Activated T-cell treated with anti-CD3 and anti-CD28 coated beads, Interleukin-2, amount 50 U/mL, for 4 hours (primary cell): ENCODE data around the gene MDGA2. TPM values are rescaled to one million over a fixed set of nuclear protein-coding genes. Genes with fewer than 3 reads are reported as not detected.
"Not testable (repeated sequence)": the region's sequence is repeated elsewhere in the genome, so short reads cannot be mapped to it uniquely, and the experiment has no call there.

Source experiments
- ATAC-seq, 2 donors: fragments of 200-7000 bp; cut with Tn5 transposase; one replicate each; pipeline ENCODE4 v1.10.0; 2021
- DNase-seq: peaks from one replicate; pipeline ENCODE4 v3.0.0-alpha.2; 2020
- H3K27me3 Mint-ChIP-seq: one replicate; pipeline ENCODE4 v1.8.0; 2021; ENCODE audit warnings: low read depth, mixed read lengths
- H3K36me3 Mint-ChIP-seq: one replicate; pipeline ENCODE4 v1.8.0; 2022; ENCODE audit warnings: mixed read lengths; ENCODE audit not compliant: insufficient read depth
- H3K4me1 Mint-ChIP-seq: one replicate; pipeline ENCODE4 v1.8.0; 2021; ENCODE audit warnings: low read depth, mixed read lengths
- H3K4me3 Mint-ChIP-seq: one replicate; pipeline ENCODE4 v1.8.0; 2021; ENCODE audit warnings: mild to moderate bottlenecking, moderate library complexity, mixed read lengths
- H3K9me3 Mint-ChIP-seq: one replicate; pipeline ENCODE4 v1.8.0; 2021; ENCODE audit warnings: mixed read lengths
- total RNA-seq, 3 donors: library from RNA; stranded (reverse); gene quantifications; one replicate each; pipeline ENCODE4 v1.2.1, GENCODE V29; 2021

MDGA2 gene
- total RNA-seq, 3 donors from 2014 or later, result not detected

GRCh38 chr14:46951103-46951502 lies 724.3 kb downstream of the MDGA2 start:
- no peak overlapping the region for H3K4me3 Mint-ChIP-seq
- ATAC-seq, result no peak
- peaks cover 19% of the 10 kb centered on the region for H3K9me3 Mint-ChIP-seq
- H3K36me3 Mint-ChIP-seq, result no peaks in the 10 kb centered on the region
- no peaks in the 10 kb centered on the region for H3K27me3 Mint-ChIP-seq
- no peaks in the 10 kb centered on the region for H3K4me1 Mint-ChIP-seq
- no peak for DNase-seq

GRCh38 chr14:46940611-46941010 lies 734.8 kb downstream of the MDGA2 start:
- H3K4me1 Mint-ChIP-seq, result no peaks in the 10 kb centered on the region
- ATAC-seq, result no peak
- peaks cover 31% of the 10 kb centered on the region for H3K9me3 Mint-ChIP-seq
- no peaks in the 10 kb centered on the region for H3K27me3 Mint-ChIP-seq
- H3K4me3 Mint-ChIP-seq, result no peak overlapping the region
- H3K36me3 Mint-ChIP-seq, result no peaks in the 10 kb centered on the region
- no peak for DNase-seq

- no peaks in the 10 kb centered on the region for H3K27me3 Mint-ChIP-seq
- H3K36me3 Mint-ChIP-seq, result no peaks in the 10 kb centered on the region
- H3K9me3 Mint-ChIP-seq, result peaks cover 10% of the 10 kb centered on the region
- H3K4me1 Mint-ChIP-seq, result no peaks in the 10 kb centered on the region
- no peak for ATAC-seq
- DNase-seq, result no peak
- H3K4me3 Mint-ChIP-seq, result no peak overlapping the region
Observed at GRCh38 chr14:46920542-46920941, 754.9 kb downstream of the MDGA2 start.

- not testable (repeated sequence) for DNase-seq, H3K4me1 Mint-ChIP-seq, H3K27me3 Mint-ChIP-seq, ATAC-seq, H3K36me3 Mint-ChIP-seq, H3K4me3 Mint-ChIP-seq
- H3K9me3 Mint-ChIP-seq, result peaks cover 18% of the 10 kb centered on the region
Observed at GRCh38 chr14:46915539-46915938, 759.9 kb downstream of the MDGA2 start.

- ATAC-seq (no peak), DNase-seq (no peak)
- Mint-ChIP-seq H3K9me3 (peaks cover 4% of the 10 kb centered on the region), H3K36me3 (no peaks in the 10 kb centered on the region), H3K27me3 (no peaks in the 10 kb centered on the region), H3K4me3 (no peak overlapping the region), H3K4me1 (no peaks in the 10 kb centered on the region)
Observed at GRCh38 chr14:46902837-46903236, 772.6 kb downstream of the MDGA2 start.

- Mint-ChIP-seq H3K4me3 (no peak overlapping the region), H3K9me3 (peaks cover 11% of the 10 kb centered on the region), H3K27me3 (no peaks in the 10 kb centered on the region), H3K4me1 (no peaks in the 10 kb centered on the region), H3K36me3 (no peaks in the 10 kb centered on the region)
- no peak for ATAC-seq
- DNase-seq, result no peak
Observed at GRCh38 chr14:46894476-46894875, 780.9 kb downstream of the MDGA2 start.

- Mint-ChIP-seq H3K27me3 (no peaks in the 10 kb centered on the region), H3K4me1 (no peaks in the 10 kb centered on the region), H3K9me3 (no peaks in the 10 kb centered on the region), H3K36me3 (no peaks in the 10 kb centered on the region), H3K4me3 (no peak overlapping the region)
- ATAC-seq (no peak), DNase-seq (no peak)
Observed at GRCh38 chr14:46887144-46887543, 788.3 kb downstream of the MDGA2 start.

GRCh38 chr14:46885566-46885965 lies 789.8 kb downstream of the MDGA2 start:
- DNase-seq (no peak), ATAC-seq (no peak)
- Mint-ChIP-seq H3K27me3 (no peaks in the 10 kb centered on the region), H3K36me3 (no peaks in the 10 kb centered on the region), H3K9me3 (no peaks in the 10 kb centered on the region), H3K4me1 (no peaks in the 10 kb centered on the region), H3K4me3 (no peak overlapping the region)

GRCh38 chr14:46861753-46862152 lies 813.7 kb downstream of the MDGA2 start:
- Mint-ChIP-seq H3K4me3 (no peak overlapping the region), H3K9me3 (peaks cover 13% of the 10 kb centered on the region), H3K27me3 (no peaks in the 10 kb centered on the region), H3K4me1 (no peaks in the 10 kb centered on the region), H3K36me3 (no peaks in the 10 kb centered on the region)
- DNase-seq (no peak), ATAC-seq (no peak)

GRCh38 chr14:46840944-46841720 lies 834.3 kb downstream of the MDGA2 start:
- Mint-ChIP-seq H3K36me3 (no peaks in the 10 kb centered on the region), H3K27me3 (no peaks in the 10 kb centered on the region), H3K4me1 (no peaks in the 10 kb centered on the region), H3K4me3 (no peak overlapping the region), H3K9me3 (no peaks in the 10 kb centered on the region)
- no peak for ATAC-seq
- no peak for DNase-seq

- no peaks in the 10 kb centered on the region for H3K27me3 Mint-ChIP-seq
- H3K36me3 Mint-ChIP-seq, result no peaks in the 10 kb centered on the region
- DNase-seq (no peak), ATAC-seq (no peak)
- no peak overlapping the region for H3K4me3 Mint-ChIP-seq
- H3K9me3 Mint-ChIP-seq, result peaks cover 10% of the 10 kb centered on the region
- H3K4me1 Mint-ChIP-seq, result no peaks in the 10 kb centered on the region
Observed at GRCh38 chr14:46820291-46820690, 855.1 kb downstream of the MDGA2 start.

GRCh38 chr14:46819117-46819516 lies 856.3 kb downstream of the MDGA2 start:
- Mint-ChIP-seq H3K9me3 (peaks cover 10% of the 10 kb centered on the region), H3K36me3 (no peaks in the 10 kb centered on the region), H3K27me3 (no peaks in the 10 kb centered on the region), H3K4me1 (no peaks in the 10 kb centered on the region), H3K4me3 (no peak overlapping the region)
- no peak for DNase-seq
- ATAC-seq, result no peak

GRCh38 chr14:46818147-46818546 lies 857.3 kb downstream of the MDGA2 start:
- H3K27me3 Mint-ChIP-seq, result no peaks in the 10 kb centered on the region
- no peak overlapping the region for H3K4me3 Mint-ChIP-seq
- H3K4me1 Mint-ChIP-seq, result no peaks in the 10 kb centered on the region
- DNase-seq, result no peak
- H3K9me3 Mint-ChIP-seq, result peaks cover 16% of the 10 kb centered on the region
- no peak for ATAC-seq
- H3K36me3 Mint-ChIP-seq, result no peaks in the 10 kb centered on the region

- H3K36me3 Mint-ChIP-seq, result no peaks in the 10 kb centered on the region
- no peak for DNase-seq
- H3K4me3 Mint-ChIP-seq, result no peak overlapping the region
- no peak for ATAC-seq
- no peaks in the 10 kb centered on the region for H3K27me3 Mint-ChIP-seq
- H3K4me1 Mint-ChIP-seq, result no peaks in the 10 kb centered on the region
- H3K9me3 Mint-ChIP-seq, result peaks cover 19% of the 10 kb centered on the region
Observed at GRCh38 chr14:46793144-46793543, 882.3 kb downstream of the MDGA2 start.
